ENCODE data around the gene SUGCT.
"Not testable (repeated sequence)": the region's sequence is repeated elsewhere in the genome, so short reads cannot be mapped to it uniquely, and the experiment has no call there.

The SUGCT gene

GRCh38 chr7:40147371-40148246, 12.8 kb downstream of the SUGCT start:
- Histone ChIP-seq H3K4me2 (ENCODE audit: low read length) (no peak overlapping the region), H4K20me1 (ENCODE audit: insufficient read depth, low read length) (no peaks in the 10 kb centered on the region), H3K36me3 (replicated peaks; ENCODE audit: low read depth, low read length) (no peaks in the 10 kb centered on the region), H3K9ac (ENCODE audit: low read length) (no peak overlapping the region), H3K4me3 (ENCODE audit: low read length) (no peak overlapping the region), H2AFZ (ENCODE audit: low read depth, low read length) (no peak overlapping the region), H3K79me2 (ENCODE audit: low read length) (no peaks in the 10 kb centered on the region), H3K9me3 (ENCODE audit: insufficient read depth, low read length) (no peaks in the 10 kb centered on the region), H3K27me3 (ENCODE audit: low read depth, low read length) (peaks cover 7% of the 10 kb centered on the region; the same call in 1 of the 2 replicates), H3K4me1 (ENCODE audit: low read length) (no peaks in the 10 kb centered on the region), H3K27ac (ENCODE audit: low read length) (no peak overlapping the region)
- TF ChIP-seq EZH2phosphoT487 (IDR thresholded peaks at IDR 0.05; ENCODE audit: low read depth) (no peak), CTCF (IDR thresholded peaks at IDR 0.05; ENCODE audit: low read depth, low read length) (no peak)

- H3K4me3 ChIP-seq (ENCODE audit: low read length); H3K36me3 ChIP-seq (replicated peaks; ENCODE audit: low read depth, low read length); H3K27me3 ChIP-seq (ENCODE audit: low read depth, low read length); H3K4me1 ChIP-seq (ENCODE audit: low read length); H2AFZ ChIP-seq (ENCODE audit: low read depth, low read length); H3K79me2 ChIP-seq (ENCODE audit: low read length); H3K4me2 ChIP-seq (ENCODE audit: low read length); H4K20me1 ChIP-seq (ENCODE audit: insufficient read depth, low read length); H3K27ac ChIP-seq (ENCODE audit: low read length); H3K9me3 ChIP-seq (ENCODE audit: insufficient read depth, low read length); H3K9ac ChIP-seq (ENCODE audit: low read length): not testable (repeated sequence)
Observed at GRCh38 chr7:40148247-40148580, 13.4 kb downstream of the SUGCT start.

GRCh38 chr7:40148671-40149070, 13.9 kb downstream of the SUGCT start:
- no peak overlapping the region for H3K9ac ChIP-seq (ENCODE audit: low read length)
- H3K9me3 ChIP-seq (ENCODE audit: insufficient read depth, low read length) = no peaks in the 10 kb centered on the region
- no peaks in the 10 kb centered on the region for H3K79me2 ChIP-seq (ENCODE audit: low read length)
- H3K4me2 ChIP-seq (ENCODE audit: low read length) = no peak overlapping the region
- TF ChIP-seq CTCF (IDR thresholded peaks at IDR 0.05; ENCODE audit: low read depth, low read length) = no peak
- TF ChIP-seq EZH2phosphoT487 (IDR thresholded peaks at IDR 0.05; ENCODE audit: low read depth) = no peak
- H3K4me3 ChIP-seq (ENCODE audit: low read length) = no peak overlapping the region
- H2AFZ ChIP-seq (ENCODE audit: low read depth, low read length) = no peak overlapping the region
- no peaks in the 10 kb centered on the region for H3K36me3 ChIP-seq (replicated peaks; ENCODE audit: low read depth, low read length)
- H4K20me1 ChIP-seq (ENCODE audit: insufficient read depth, low read length) = no peaks in the 10 kb centered on the region
- 0 out of 2 replicates have a peak, but pooled peaks cover 4% of the 10 kb centered on the region for H3K27me3 ChIP-seq (ENCODE audit: low read depth, low read length)
- H3K27ac ChIP-seq (ENCODE audit: low read length) = no peak overlapping the region
- H3K4me1 ChIP-seq (ENCODE audit: low read length) = no peaks in the 10 kb centered on the region

GRCh38 chr7:40151504-40151903, 16.7 kb downstream of the SUGCT start:
- Histone ChIP-seq H3K4me1 (ENCODE audit: low read length) (no peaks in the 10 kb centered on the region), H3K27me3 (ENCODE audit: low read depth, low read length) (0 out of 2 replicates have a peak, but pooled peaks cover 4% of the 10 kb centered on the region), H3K36me3 (replicated peaks; ENCODE audit: low read depth, low read length) (no peaks in the 10 kb centered on the region), H2AFZ (ENCODE audit: low read depth, low read length) (no peak overlapping the region), H3K79me2 (ENCODE audit: low read length) (no peaks in the 10 kb centered on the region), H3K9ac (ENCODE audit: low read length) (no peak overlapping the region), H4K20me1 (ENCODE audit: insufficient read depth, low read length) (no peaks in the 10 kb centered on the region), H3K9me3 (ENCODE audit: insufficient read depth, low read length) (no peaks in the 10 kb centered on the region), H3K4me3 (ENCODE audit: low read length) (no peak overlapping the region), H3K4me2 (ENCODE audit: low read length) (no peak overlapping the region), H3K27ac (ENCODE audit: low read length) (no peak overlapping the region)
- TF ChIP-seq CTCF (IDR thresholded peaks at IDR 0.05; ENCODE audit: low read depth, low read length) (no peak), EZH2phosphoT487 (IDR thresholded peaks at IDR 0.05; ENCODE audit: low read depth) (no peak)
